Erythroblast (primary cell): ENCODE results near the gene UBE2E2.

ENCODE experiments used
- GATA1 ChIP-seq: IDR thresholded peaks from 2 replicates; pipeline ENCODE4 v1.6.1; 2011; ENCODE audit warnings: low read depth, mild to moderate bottlenecking, control low read depth, low read length, moderate library complexity
- POLR2A ChIP-seq: IDR thresholded peaks from 2 replicates; pipeline ENCODE4 v1.6.1; 2011; ENCODE audit warnings: mild to moderate bottlenecking, low read length

DNA sequence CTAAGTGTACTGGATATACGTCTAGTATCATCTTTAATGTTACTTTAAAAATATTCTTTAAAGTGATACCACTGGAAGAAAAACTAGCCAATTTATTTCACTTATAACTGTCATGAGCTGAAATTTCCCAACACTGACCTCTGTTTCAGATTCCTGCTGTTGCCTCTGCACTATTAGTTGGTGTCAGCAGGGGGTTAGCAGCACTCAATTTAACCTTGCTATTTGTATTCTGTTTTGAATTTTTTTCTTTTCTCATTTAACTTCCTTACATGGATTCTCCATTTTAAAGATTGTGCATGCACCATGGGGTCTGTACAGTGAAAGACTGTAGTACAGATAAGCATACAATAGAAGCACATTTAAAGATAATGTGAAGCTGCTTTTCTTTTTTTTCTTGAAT is 169.2 kb downstream of the UBE2E2 start:
- TF ChIP-seq POLR2A, result no peak
- TF ChIP-seq GATA1, result no peak
